Stimulated activated CD8-positive, alpha-beta memory T cell treated with anti-CD3 and anti-CD28 coated beads, Interleukin-2, amount 100 ng/mL, for 48 hours (primary cell): ENCODE results near the gene VAV3.

ENCODE experiments used
- DNase-seq, 2 donors: peaks; one replicate each; pipeline ENCODE4 v3.0.0-alpha.2; 2020; ENCODE audit warnings: low read depth in 2 of 2

The VAV3 gene

GRCh38 chr1:107840725-107841124 is 124.3 kb downstream of the VAV3 start:
- DNase-seq = no peak

GRCh38 chr1:107838056-107838455 is 126.9 kb downstream of the VAV3 start:
- no peak for DNase-seq

- no peak for DNase-seq
These were observed 129.8 kb downstream of the VAV3 start for GRCh38 chr1:107835151-107835670.

- no peak for DNase-seq
These were observed 131.9 kb downstream of the VAV3 start for GRCh38 chr1:107833061-107833460.

- no peak for DNase-seq
These were observed 133.1 kb downstream of the VAV3 start for GRCh38 chr1:107831921-107832320.

- no peak for DNase-seq
These were observed 134.5 kb downstream of the VAV3 start for GRCh38 chr1:107830526-107830925.

- DNase-seq = no peak
These were observed 134.9 kb downstream of the VAV3 start for GRCh38 chr1:107830075-107830474.

- DNase-seq = no peak
These were observed 135.8 kb downstream of the VAV3 start for GRCh38 chr1:107829036-107829770.

GRCh38 chr1:107824946-107825345 is 140.0 kb downstream of the VAV3 start:
- no peak for DNase-seq

GRCh38 chr1:107821340-107821739 is 143.6 kb downstream of the VAV3 start:
- no peak for DNase-seq

GRCh38 chr1:107820801-107821200 is 144.2 kb downstream of the VAV3 start:
- no peak for DNase-seq

- DNase-seq = no peak
These were observed 147.0 kb downstream of the VAV3 start for GRCh38 chr1:107817935-107818334.

- DNase-seq = no peak
These were observed 147.8 kb downstream of the VAV3 start for GRCh38 chr1:107817206-107817605.

- no peak for DNase-seq
These were observed 154.6 kb downstream of the VAV3 start for GRCh38 chr1:107810291-107810951.

GRCh38 chr1:107807855-107808254 is 157.1 kb downstream of the VAV3 start:
- DNase-seq = no peak

GRCh38 chr1:107807405-107807804 is 157.6 kb downstream of the VAV3 start:
- no peak for DNase-seq

- no peak for DNase-seq
These were observed 158.1 kb downstream of the VAV3 start for GRCh38 chr1:107806902-107807301.

GRCh38 chr1:107804741-107805140 is 160.2 kb downstream of the VAV3 start:
- DNase-seq = no peak

- no peak for DNase-seq
These were observed 160.8 kb downstream of the VAV3 start for GRCh38 chr1:107804134-107804533.

GRCh38 chr1:107803579-107803978 is 161.4 kb downstream of the VAV3 start:
- no peak for DNase-seq

- DNase-seq = no peak
These were observed 162.3 kb downstream of the VAV3 start for GRCh38 chr1:107802654-107803053.

GRCh38 chr1:107795994-107796393 is 169.0 kb downstream of the VAV3 start:
- DNase-seq = no peak

- no peak for DNase-seq
These were observed 169.5 kb downstream of the VAV3 start for GRCh38 chr1:107795441-107795840.
